Activated T-cell treated with anti-CD3 and anti-CD28 coated beads, Interleukin-2, amount 50 U/mL, for 4 hours (primary cell): Measurements from ENCODE around the gene KDM2A. TPM values are rescaled to one million over a fixed set of nuclear protein-coding genes. Genes with fewer than 3 reads are reported as not detected.

ENCODE experiments used
- ATAC-seq, 2 donors: fragments of 200-7000 bp; cut with Tn5 transposase; one replicate each; pipeline ENCODE4 v1.10.0; 2021
- DNase-seq: peaks from one replicate; pipeline ENCODE4 v3.0.0-alpha.2; 2020
- H3K27me3 Mint-ChIP-seq: one replicate; pipeline ENCODE4 v1.8.0; 2021; ENCODE audit warnings: low read depth, mixed read lengths
- H3K36me3 Mint-ChIP-seq: one replicate; pipeline ENCODE4 v1.8.0; 2022; ENCODE audit warnings: mixed read lengths; ENCODE audit not compliant: insufficient read depth
- H3K4me1 Mint-ChIP-seq: one replicate; pipeline ENCODE4 v1.8.0; 2021; ENCODE audit warnings: low read depth, mixed read lengths
- H3K4me3 Mint-ChIP-seq: one replicate; pipeline ENCODE4 v1.8.0; 2021; ENCODE audit warnings: mild to moderate bottlenecking, moderate library complexity, mixed read lengths
- H3K9me3 Mint-ChIP-seq: one replicate; pipeline ENCODE4 v1.8.0; 2021; ENCODE audit warnings: mixed read lengths
- total RNA-seq, 3 donors: library from RNA; stranded (reverse); gene quantifications; one replicate each; pipeline ENCODE4 v1.2.1, GENCODE V29; 2021

Gene KDM2A
- total RNA-seq, 3 donors from 2014 or later, result 94.2 to 114 (median 104) TPM

DNA sequence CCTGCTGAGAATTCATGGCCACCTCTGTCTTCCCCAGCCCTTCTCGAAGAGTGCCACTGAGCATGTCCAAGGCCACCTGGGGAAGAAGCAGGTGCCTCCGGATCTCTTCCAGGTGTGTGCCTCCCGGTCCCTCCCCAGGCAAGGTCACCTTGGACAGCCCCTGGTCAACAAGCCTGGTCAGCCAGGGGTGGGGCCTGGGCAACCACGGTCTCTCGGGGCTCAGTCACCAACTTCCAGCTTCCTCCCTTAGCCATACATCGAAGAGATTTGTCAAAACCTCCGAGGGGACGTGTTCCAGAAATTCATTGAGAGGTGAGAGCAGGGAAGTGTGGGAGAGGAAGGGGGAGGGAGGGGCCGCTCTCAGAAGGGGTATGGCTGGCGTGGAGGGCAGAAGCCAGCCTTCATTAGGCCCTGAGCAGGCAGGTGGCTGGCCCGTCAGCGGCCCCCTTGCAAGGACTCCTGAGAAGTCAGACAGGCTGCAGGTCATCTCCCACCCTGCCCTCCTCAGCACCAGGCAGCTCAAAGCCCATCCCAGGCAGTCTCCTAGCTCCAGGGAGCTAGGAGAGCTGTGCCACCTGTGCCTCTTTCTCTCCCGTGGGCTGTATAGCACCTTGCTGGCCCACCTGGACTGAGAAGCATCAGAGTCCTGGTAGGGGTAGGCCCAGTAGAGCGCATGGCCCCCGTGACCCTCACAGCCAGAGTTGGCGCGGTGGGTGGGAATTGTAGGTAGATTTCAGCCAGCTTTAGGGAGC lies 160.7 kb downstream of the KDM2A start:
- Mint-ChIP-seq H3K9me3 (no peaks in the 10 kb centered on the region), H3K4me3 (peak overlapping the region; percentile 16), H3K4me1 (peaks cover 58% of the 10 kb centered on the region), H3K27me3 (no peaks in the 10 kb centered on the region), H3K36me3 (peaks cover 16% of the 10 kb centered on the region)
- ATAC-seq, result no peak
- DNase-seq, result no peak

DNA sequence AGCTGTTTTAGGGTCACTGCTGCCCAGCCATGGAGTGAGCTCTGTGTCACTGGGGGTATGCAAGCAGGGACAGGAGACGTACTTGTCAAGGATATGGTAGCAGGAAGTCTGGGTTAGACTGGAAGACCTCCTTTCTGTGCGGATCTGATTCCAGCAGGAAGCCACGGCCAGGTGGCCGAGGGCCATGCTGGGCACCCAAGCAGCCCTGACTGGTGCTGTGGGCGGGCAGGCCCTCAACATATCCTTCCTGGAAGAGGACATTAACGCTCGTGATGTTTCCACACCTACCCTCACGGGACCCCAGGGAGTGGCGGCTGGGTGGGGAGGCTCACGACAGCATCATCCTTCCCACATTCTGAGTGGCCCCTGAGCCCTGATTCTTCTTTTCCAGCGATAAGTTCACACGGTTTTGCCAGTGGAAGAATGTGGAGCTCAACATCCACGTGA lies 161.3 kb downstream of the KDM2A start:
- peaks cover 54% of the 10 kb centered on the region for H3K4me1 Mint-ChIP-seq
- no peaks in the 10 kb centered on the region for H3K27me3 Mint-ChIP-seq
- no peak overlapping the region for H3K4me3 Mint-ChIP-seq
- DNase-seq (no peak), ATAC-seq (no peak)
- H3K9me3 Mint-ChIP-seq, result no peaks in the 10 kb centered on the region
- peaks cover 16% of the 10 kb centered on the region for H3K36me3 Mint-ChIP-seq

DNA sequence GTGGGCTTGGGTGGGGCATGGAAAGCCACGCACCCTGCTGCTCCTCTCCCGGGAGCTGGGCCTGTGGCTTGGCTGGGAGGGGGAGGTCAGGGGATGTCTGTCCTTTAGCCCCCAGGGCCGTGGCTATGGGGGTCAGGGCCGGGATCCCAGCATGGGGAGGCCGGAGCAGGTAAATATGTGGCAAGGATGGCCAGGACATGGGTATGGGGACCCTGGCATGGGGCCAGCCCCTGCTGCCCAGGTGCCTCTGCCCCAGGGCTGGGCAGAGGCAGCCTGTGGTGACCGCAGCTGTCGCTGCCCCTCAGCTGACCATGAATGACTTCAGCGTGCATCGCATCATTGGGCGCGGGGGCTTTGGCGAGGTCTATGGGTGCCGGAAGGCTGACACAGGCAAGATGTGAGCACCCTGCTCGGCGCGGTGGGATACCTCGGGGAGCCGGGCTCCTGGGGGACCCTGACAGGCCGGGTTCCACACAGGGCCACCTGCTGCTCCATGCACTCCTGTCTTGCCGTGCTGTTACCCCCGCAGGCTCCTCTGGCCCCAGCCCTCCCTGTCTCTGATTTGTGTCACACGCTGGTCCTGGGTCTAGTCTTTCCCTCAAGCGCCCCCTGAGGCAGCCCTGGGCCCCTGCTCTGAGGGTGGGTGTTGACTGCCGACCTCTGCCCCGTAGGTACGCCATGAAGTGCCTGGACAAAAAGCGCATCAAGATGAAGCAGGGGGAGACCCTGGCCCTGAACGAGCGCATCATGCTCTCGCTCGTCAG lies 161.9 kb downstream of the KDM2A start:
- ATAC-seq (no peak), DNase-seq (no peak)
- H3K4me3 Mint-ChIP-seq, result no peak overlapping the region
- H3K36me3 Mint-ChIP-seq, result peaks cover 16% of the 10 kb centered on the region
- no peaks in the 10 kb centered on the region for H3K27me3 Mint-ChIP-seq
- no peaks in the 10 kb centered on the region for H3K9me3 Mint-ChIP-seq
- peaks cover 50% of the 10 kb centered on the region for H3K4me1 Mint-ChIP-seq

- peaks cover 50% of the 10 kb centered on the region for H3K4me1 Mint-ChIP-seq
- ATAC-seq (no peak), DNase-seq (no peak)
- H3K4me3 Mint-ChIP-seq, result no peak overlapping the region
- H3K36me3 Mint-ChIP-seq, result peaks cover 14% of the 10 kb centered on the region
- H3K9me3 Mint-ChIP-seq, result no peaks in the 10 kb centered on the region
- no peaks in the 10 kb centered on the region for H3K27me3 Mint-ChIP-seq
Measured at GRCh38 chr11:67281552-67282150, 162.6 kb downstream of the KDM2A start.

DNA sequence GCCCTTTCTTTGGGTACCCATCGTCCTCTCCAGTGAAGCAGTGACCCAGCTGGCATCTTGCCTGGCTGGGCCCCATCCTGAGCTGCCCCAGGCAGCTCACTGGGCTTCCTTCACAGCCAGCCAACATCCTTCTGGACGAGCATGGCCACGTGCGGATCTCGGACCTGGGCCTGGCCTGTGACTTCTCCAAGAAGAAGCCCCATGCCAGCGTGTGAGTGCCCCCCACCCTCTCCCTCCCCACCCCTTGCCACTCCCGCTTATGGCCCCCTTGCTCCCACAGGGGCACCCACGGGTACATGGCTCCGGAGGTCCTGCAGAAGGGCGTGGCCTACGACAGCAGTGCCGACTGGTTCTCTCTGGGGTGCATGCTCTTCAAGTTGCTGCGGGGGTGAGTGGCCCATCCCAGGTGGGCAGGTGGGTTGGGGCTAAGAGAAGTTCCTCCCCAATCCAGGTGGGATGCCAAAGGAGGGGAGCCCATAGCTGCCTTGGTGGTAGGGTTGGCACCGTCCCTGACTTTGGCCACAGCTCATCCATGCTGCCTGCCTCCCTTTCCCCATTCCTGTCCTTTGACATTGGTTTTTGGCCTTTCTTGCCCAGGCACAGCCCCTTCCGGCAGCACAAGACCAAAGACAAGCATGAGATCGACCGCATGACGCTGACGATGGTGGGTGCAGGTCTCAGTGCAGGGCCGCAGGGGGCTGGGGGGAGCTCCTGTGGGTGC lies 163.3 kb downstream of the KDM2A start:
- Mint-ChIP-seq H3K4me1 (peaks cover 50% of the 10 kb centered on the region), H3K36me3 (peaks cover 16% of the 10 kb centered on the region), H3K4me3 (no peak overlapping the region), H3K9me3 (no peaks in the 10 kb centered on the region), H3K27me3 (no peaks in the 10 kb centered on the region)
- ATAC-seq (no peak), DNase-seq (no peak)

GRCh38 chr11:67282876-67283371 lies 163.9 kb downstream of the KDM2A start:
- Mint-ChIP-seq H3K4me1 (peaks cover 50% of the 10 kb centered on the region), H3K36me3 (peaks cover 16% of the 10 kb centered on the region), H3K9me3 (no peaks in the 10 kb centered on the region), H3K27me3 (no peaks in the 10 kb centered on the region), H3K4me3 (no peak overlapping the region)
- no peak for DNase-seq
- ATAC-seq, result no peak

- ATAC-seq (no peak), DNase-seq (no peak)
- H3K9me3 Mint-ChIP-seq, result no peaks in the 10 kb centered on the region
- peaks cover 16% of the 10 kb centered on the region for H3K36me3 Mint-ChIP-seq
- H3K27me3 Mint-ChIP-seq, result no peaks in the 10 kb centered on the region
- H3K4me1 Mint-ChIP-seq, result peaks cover 48% of the 10 kb centered on the region
- no peak overlapping the region for H3K4me3 Mint-ChIP-seq
Measured at GRCh38 chr11:67283481-67283963, 164.5 kb downstream of the KDM2A start.

- ATAC-seq (no peak), DNase-seq (no peak)
- H3K4me1 Mint-ChIP-seq, result peaks cover 38% of the 10 kb centered on the region
- no peaks in the 10 kb centered on the region for H3K9me3 Mint-ChIP-seq
- no peak overlapping the region for H3K4me3 Mint-ChIP-seq
- H3K36me3 Mint-ChIP-seq, result peaks cover 13% of the 10 kb centered on the region
- H3K27me3 Mint-ChIP-seq, result no peaks in the 10 kb centered on the region
Measured at GRCh38 chr11:67284811-67285540, 165.9 kb downstream of the KDM2A start.

GRCh38 chr11:67285541-67286498 lies 166.8 kb downstream of the KDM2A start:
- no peaks in the 10 kb centered on the region for H3K27me3 Mint-ChIP-seq

GRCh38 chr11:67286621-67287333 lies 167.7 kb downstream of the KDM2A start:
- Mint-ChIP-seq H3K4me3 (peak overlapping the region; percentile 66), H3K4me1 (peaks cover 48% of the 10 kb centered on the region), H3K36me3 (peaks cover 13% of the 10 kb centered on the region), H3K9me3 (no peaks in the 10 kb centered on the region), H3K27me3 (no peaks in the 10 kb centered on the region)
- no peak for ATAC-seq
- no peak for DNase-seq

More at GRCh38 chr11:67285541-67286498, 166.8 kb downstream of the KDM2A start:
- peaks cover 13% of the 10 kb centered on the region for H3K36me3 Mint-ChIP-seq
- no peak overlapping the region for H3K4me3 Mint-ChIP-seq
- H3K4me1 Mint-ChIP-seq, result peaks cover 41% of the 10 kb centered on the region
- H3K9me3 Mint-ChIP-seq, result no peaks in the 10 kb centered on the region
- DNase-seq, result no peak
- ATAC-seq, result no peak

GRCh38 chr11:67287355-67288197 lies 168.5 kb downstream of the KDM2A start:
- no peak for ATAC-seq
- DNase-seq, result no peak
- Mint-ChIP-seq H3K4me3 (peak overlapping the region; percentile 66), H3K36me3 (peaks cover 7% of the 10 kb centered on the region), H3K9me3 (no peaks in the 10 kb centered on the region), H3K27me3 (no peaks in the 10 kb centered on the region), H3K4me1 (peaks cover 51% of the 10 kb centered on the region)

- H3K36me3 Mint-ChIP-seq, result peaks cover 12% of the 10 kb centered on the region
- no peaks in the 10 kb centered on the region for H3K9me3 Mint-ChIP-seq
- H3K27me3 Mint-ChIP-seq, result no peaks in the 10 kb centered on the region
- H3K4me1 Mint-ChIP-seq, result peaks cover 56% of the 10 kb centered on the region
- DNase-seq (no peak), ATAC-seq (no peak)
- peak overlapping the region; percentile 66 for H3K4me3 Mint-ChIP-seq
Measured at GRCh38 chr11:67288198-67288451, 169.1 kb downstream of the KDM2A start.
